Mesendoderm (in vitro differentiated cells): ENCODE results near the gene CNTROB.

ENCODE experiments used
- DNase-seq: peaks from one replicate; pipeline ENCODE4 v3.0.0; 2013
- H2AK5ac ChIP-seq: 2 replicates; pipeline ENCODE4 v1.6.1; 2013; ENCODE audit warnings: low read length, inconsistent platforms
- H2BK120ac ChIP-seq: 2 replicates; pipeline ENCODE4 v1.6.1; 2013; ENCODE audit warnings: low read depth, mild to moderate bottlenecking, low read length, moderate library complexity, mixed read lengths
- H2BK15ac ChIP-seq: replicated peaks from 2 replicates; pipeline ENCODE4 v1.6.1; 2013; ENCODE audit warnings: low read depth, mild to moderate bottlenecking, moderate library complexity
- H2BK5ac ChIP-seq: 2 replicates; pipeline ENCODE4 v1.6.1; 2013; ENCODE audit warnings: low read length, inconsistent platforms
- H3K18ac ChIP-seq: 2 replicates; pipeline ENCODE4 v1.6.1; 2013; ENCODE audit warnings: mild to moderate bottlenecking, low read length, mixed read lengths
- H3K23ac ChIP-seq: one replicate; pipeline ENCODE4 v1.6.1; 2013; ENCODE audit warnings: low read length
- H3K27ac ChIP-seq: 2 replicates; pipeline ENCODE4 v1.5.1; 2013; ENCODE audit warnings: low read depth, mild to moderate bottlenecking, inconsistent platforms, low read length, moderate library complexity
- H3K27me3 ChIP-seq: 2 replicates; pipeline ENCODE4 v1.6.1; 2013; ENCODE audit warnings: low read length, control low read depth, mild to moderate bottlenecking, inconsistent platforms; ENCODE audit not compliant: insufficient read depth, poor library complexity
- H3K36me3 ChIP-seq: 2 replicates; pipeline ENCODE4 v1.6.1; 2013; ENCODE audit warnings: low read length, inconsistent platforms; ENCODE audit not compliant: control insufficient read depth, insufficient read depth
- H3K4ac ChIP-seq: one replicate; pipeline ENCODE4 v1.6.1; 2013; ENCODE audit warnings: low read depth, mild to moderate bottlenecking, low read length, moderate library complexity
- H3K4me1 ChIP-seq: 2 replicates; pipeline ENCODE4 v1.6.1; 2013; ENCODE audit warnings: low read depth, low read length, inconsistent platforms; ENCODE audit not compliant: control insufficient read depth
- H3K4me2 ChIP-seq: 2 replicates; pipeline ENCODE4 v1.6.1; 2013; ENCODE audit warnings: low read length
- H3K4me3 ChIP-seq: 2 replicates; pipeline ENCODE4 v1.5.1; 2013; ENCODE audit warnings: mild to moderate bottlenecking, low read length
- H3K56ac ChIP-seq: one replicate; pipeline ENCODE4 v1.6.1; 2013; ENCODE audit warnings: low read length
- H3K79me1 ChIP-seq: 2 replicates; pipeline ENCODE4 v1.6.1; 2013; ENCODE audit warnings: low read length, inconsistent platforms
- H3K79me2 ChIP-seq: 2 replicates; pipeline ENCODE4 v1.6.1; 2013; ENCODE audit warnings: mild to moderate bottlenecking, low read length; ENCODE audit not compliant: control insufficient read depth, insufficient read depth
- H3K9ac ChIP-seq: 2 replicates; pipeline ENCODE4 v1.6.1; 2013; ENCODE audit warnings: low read length, inconsistent platforms
- H4K5ac ChIP-seq: one replicate; pipeline ENCODE4 v1.6.1; 2013; ENCODE audit warnings: low read length
- H4K8ac ChIP-seq: one replicate; pipeline ENCODE4 v1.6.1; 2013; ENCODE audit warnings: low read depth, mild to moderate bottlenecking, control low read depth, low read length, moderate library complexity
- WGBS: extraction: QIAGEN DNeasy Blood & Tissue Kit; methylation state at CpG from one replicate; pipeline ENCODE4 v1.1.7; 2013; ENCODE audit warnings: low lambda C conversion rate, missing lambda C conversion rate; ENCODE audit not compliant: insufficient coverage; ENCODE audit errors: extremely low coverage; 5-methylcytosine and 5-hydroxymethylcytosine counted together

CNTROB gene

DNA sequence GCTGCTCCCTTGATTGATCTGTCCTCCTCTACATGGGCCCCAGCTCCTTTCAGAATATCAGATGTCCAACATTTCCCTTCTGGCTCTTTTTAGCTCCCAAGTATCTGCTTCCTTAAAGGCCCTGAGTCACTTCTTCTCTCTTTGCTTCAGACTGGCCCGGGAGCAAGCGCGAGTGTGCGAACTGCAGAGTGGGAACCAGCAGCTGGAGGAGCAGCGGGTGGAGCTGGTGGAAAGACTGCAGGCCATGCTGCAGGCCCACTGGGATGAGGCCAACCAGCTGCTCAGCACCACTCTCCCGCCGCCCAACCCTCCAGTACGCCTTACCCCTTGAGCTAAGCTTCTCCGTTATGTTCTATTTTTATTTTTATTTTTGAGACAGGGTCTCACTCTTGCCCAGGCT is 12.3 kb downstream of the CNTROB start:
- no peak overlapping the region for H3K56ac ChIP-seq
- no peaks in the 10 kb centered on the region for H3K4me1 ChIP-seq
- H3K27me3 ChIP-seq = no peaks in the 10 kb centered on the region
- H3K36me3 ChIP-seq = peaks cover 28% of the 10 kb centered on the region
- H2BK5ac ChIP-seq = no peak overlapping the region
- no peak for DNase-seq
- H3K18ac ChIP-seq = no peak overlapping the region
- H2BK15ac ChIP-seq = no peak overlapping the region
- H3K79me2 ChIP-seq = no peaks in the 10 kb centered on the region
- H3K4me2 ChIP-seq = no peak overlapping the region
- WGBS = no CpG with 5 or more reads among the region's 9 CpGs
- H3K9ac ChIP-seq = no peak overlapping the region
- no peak overlapping the region for H4K5ac ChIP-seq
- H3K4ac ChIP-seq = no peak overlapping the region
- no peak overlapping the region for H3K23ac ChIP-seq
- H3K4me3 ChIP-seq = no peak overlapping the region
- H3K27ac ChIP-seq = no peak overlapping the region
- H3K79me1 ChIP-seq = no peaks in the 10 kb centered on the region
- H4K8ac ChIP-seq = no peak overlapping the region
- no peak overlapping the region for H2BK120ac ChIP-seq
- H2AK5ac ChIP-seq = no peak overlapping the region

DNA sequence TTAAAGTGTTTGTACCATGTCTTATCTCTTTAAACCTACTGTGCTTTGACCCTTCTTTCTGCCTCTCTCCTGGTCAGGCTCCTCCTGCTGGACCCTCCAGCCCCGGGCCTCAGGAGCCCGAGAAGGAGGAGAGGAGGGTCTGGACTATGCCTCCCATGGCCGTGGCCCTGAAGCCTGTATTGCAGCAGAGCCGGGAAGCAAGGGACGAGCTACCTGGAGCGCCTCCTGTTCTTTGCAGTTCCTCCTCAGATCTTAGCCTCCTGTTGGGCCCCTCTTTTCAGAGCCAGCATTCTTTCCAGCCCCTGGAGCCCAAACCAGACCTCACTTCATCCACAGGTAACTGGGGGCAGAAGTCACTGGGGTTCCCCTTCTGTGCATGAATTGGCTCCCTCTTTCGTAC is 13.6 kb downstream of the CNTROB start:
- H2BK15ac ChIP-seq = no peak overlapping the region
- WGBS = no CpG with 5 or more reads among the region's 7 CpGs
- H3K18ac ChIP-seq = no peak overlapping the region
- no peak overlapping the region for H2AK5ac ChIP-seq
- no peak overlapping the region for H2BK120ac ChIP-seq
- no peak overlapping the region for H3K23ac ChIP-seq
- H3K36me3 ChIP-seq = peaks cover 24% of the 10 kb centered on the region
- no peak for DNase-seq
- no peaks in the 10 kb centered on the region for H3K79me2 ChIP-seq
- H2BK5ac ChIP-seq = no peak overlapping the region
- no peak overlapping the region for H4K5ac ChIP-seq
- H3K79me1 ChIP-seq = no peaks in the 10 kb centered on the region
- H3K4ac ChIP-seq = no peak overlapping the region
- no peak overlapping the region for H3K4me2 ChIP-seq
- no peak overlapping the region for H4K8ac ChIP-seq
- H3K56ac ChIP-seq = no peak overlapping the region
- no peaks in the 10 kb centered on the region for H3K27me3 ChIP-seq
- H3K27ac ChIP-seq = no peak overlapping the region
- no peak overlapping the region for H3K9ac ChIP-seq
- no peak overlapping the region for H3K4me3 ChIP-seq
- no peaks in the 10 kb centered on the region for H3K4me1 ChIP-seq

- H3K27me3 ChIP-seq = no peaks in the 10 kb centered on the region
- H3K23ac ChIP-seq = no peak overlapping the region
- no peak for DNase-seq
- H4K8ac ChIP-seq = no peak overlapping the region
- H3K18ac ChIP-seq = no peak overlapping the region
- no CpG with 5 or more reads among the region's 5 CpGs for WGBS
- H3K36me3 ChIP-seq = peaks cover 22% of the 10 kb centered on the region
- no peaks in the 10 kb centered on the region for H3K4me1 ChIP-seq
- H3K27ac ChIP-seq = no peak overlapping the region
- no peaks in the 10 kb centered on the region for H3K79me1 ChIP-seq
- H3K79me2 ChIP-seq = no peaks in the 10 kb centered on the region
- no peak overlapping the region for H2BK5ac ChIP-seq
- no peak overlapping the region for H3K4me2 ChIP-seq
- no peak overlapping the region for H2BK15ac ChIP-seq
- no peak overlapping the region for H3K4me3 ChIP-seq
- H3K9ac ChIP-seq = no peak overlapping the region
- H3K4ac ChIP-seq = no peak overlapping the region
- H2AK5ac ChIP-seq = no peak overlapping the region
- H4K5ac ChIP-seq = no peak overlapping the region
- no peak overlapping the region for H3K56ac ChIP-seq
- no peak overlapping the region for H2BK120ac ChIP-seq
Observed at GRCh38 chr17:7946441-7946840, 14.4 kb downstream of the CNTROB start.

DNA sequence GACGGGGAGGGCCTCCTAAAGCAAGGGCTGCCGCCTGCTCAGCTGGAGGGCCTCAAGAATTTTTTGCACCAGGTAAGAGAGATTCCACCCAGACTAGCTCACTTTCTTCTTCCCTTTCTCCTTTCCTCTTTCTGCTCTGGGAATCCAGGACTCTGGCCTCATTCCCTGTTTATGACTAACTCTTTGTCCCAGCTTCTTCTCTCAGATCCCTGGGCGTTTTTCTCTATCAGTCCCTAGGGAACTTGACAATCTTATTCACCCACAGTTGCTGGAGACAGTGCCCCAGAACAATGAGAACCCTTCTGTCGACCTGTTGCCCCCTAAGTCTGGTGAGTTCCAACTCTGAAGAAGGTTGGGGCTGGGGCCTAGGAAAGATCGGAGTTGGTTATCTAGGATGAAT is 15.6 kb downstream of the CNTROB start:
- no peak overlapping the region for H4K5ac ChIP-seq
- H3K23ac ChIP-seq = no peak overlapping the region
- no peak overlapping the region for H3K4me2 ChIP-seq
- peaks cover 22% of the 10 kb centered on the region for H3K36me3 ChIP-seq
- no peak overlapping the region for H3K9ac ChIP-seq
- H3K18ac ChIP-seq = no peak overlapping the region
- no peak overlapping the region for H3K4ac ChIP-seq
- H3K4me1 ChIP-seq = no peaks in the 10 kb centered on the region
- no peak overlapping the region for H2BK120ac ChIP-seq
- H3K56ac ChIP-seq = no peak overlapping the region
- no peak overlapping the region for H4K8ac ChIP-seq
- no peak overlapping the region for H2BK15ac ChIP-seq
- no CpG with 5 or more reads among the region's 5 CpGs for WGBS
- H3K79me1 ChIP-seq = no peaks in the 10 kb centered on the region
- H2BK5ac ChIP-seq = no peak overlapping the region
- no peaks in the 10 kb centered on the region for H3K27me3 ChIP-seq
- H3K79me2 ChIP-seq = no peaks in the 10 kb centered on the region
- DNase-seq = no peak
- H3K27ac ChIP-seq = no peak overlapping the region
- H2AK5ac ChIP-seq = no peak overlapping the region
- no peak overlapping the region for H3K4me3 ChIP-seq

- no peaks in the 10 kb centered on the region for H3K79me1 ChIP-seq
- H4K5ac ChIP-seq = no peak overlapping the region
- H3K18ac ChIP-seq = no peak overlapping the region
- H3K27ac ChIP-seq = no peak overlapping the region
- no peak overlapping the region for H2AK5ac ChIP-seq
- no CpG with 5 or more reads among the region's 3 CpGs for WGBS
- no peak overlapping the region for H3K23ac ChIP-seq
- H3K4ac ChIP-seq = no peak overlapping the region
- DNase-seq = no peak
- no peak overlapping the region for H3K4me2 ChIP-seq
- no peaks in the 10 kb centered on the region for H3K79me2 ChIP-seq
- H3K56ac ChIP-seq = no peak overlapping the region
- no peak overlapping the region for H3K4me3 ChIP-seq
- no peak overlapping the region for H4K8ac ChIP-seq
- no peaks in the 10 kb centered on the region for H3K4me1 ChIP-seq
- no peak overlapping the region for H2BK15ac ChIP-seq
- H3K9ac ChIP-seq = no peak overlapping the region
- no peaks in the 10 kb centered on the region for H3K27me3 ChIP-seq
- no peak overlapping the region for H2BK120ac ChIP-seq
- peaks cover 14% of the 10 kb centered on the region for H3K36me3 ChIP-seq
- no peak overlapping the region for H2BK5ac ChIP-seq
Observed at GRCh38 chr17:7950578-7950977, 18.6 kb downstream of the CNTROB start.

GRCh38 chr17:7951143-7951792 is 19.3 kb downstream of the CNTROB start:
- Histone ChIP-seq H3K4ac (no peak overlapping the region), H3K79me1 (no peaks in the 10 kb centered on the region), H2BK15ac (no peak overlapping the region), H3K36me3 (peaks cover 9% of the 10 kb centered on the region), H2BK120ac (no peak overlapping the region), H3K9ac (no peak overlapping the region), H3K56ac (no peak overlapping the region), H3K27me3 (no peaks in the 10 kb centered on the region), H3K27ac (no peak overlapping the region), H3K4me1 (no peaks in the 10 kb centered on the region), H3K4me2 (no peak overlapping the region), H3K18ac (no peak overlapping the region), H2BK5ac (no peak overlapping the region), H3K23ac (no peak overlapping the region), H3K79me2 (no peaks in the 10 kb centered on the region), H3K4me3 (no peak overlapping the region), H4K5ac (no peak overlapping the region), H4K8ac (no peak overlapping the region), H2AK5ac (no peak overlapping the region)
- no CpG with 5 or more reads among the region's 5 CpGs for WGBS
- DNase-seq = no peak
